ENCODE data around the gene SH2D1A.

GRCh38 chrX:124373348-124373747 is 27.0 kb downstream of the SH2D1A start:
- TF ChIP-seq CTCF (IDR thresholded peaks at IDR 0.05): no peak
- no peak for TF ChIP-seq POLR2AphosphoS5 (IDR thresholded peaks at IDR 0.05)

Data from esophagus muscularis mucosa (tissue), 3 donors.